Karpas-422 (cell line): ENCODE data around the gene LYST. TPM values are rescaled to one million over a fixed set of nuclear protein-coding genes. Genes with fewer than 3 reads are reported as not detected.
"Not testable (repeated sequence)": the region's sequence is repeated elsewhere in the genome, so short reads cannot be mapped to it uniquely, and the experiment has no call there.

Experiments
- DNase-seq: peaks from one replicate; pipeline ENCODE4 v3.0.0-alpha.2; 2015
- H2AFZ ChIP-seq: fragments of 200-600 bp; sonication (generic); 2 replicates; pipeline ENCODE4 v1.6.1; 2014; ENCODE audit warnings: antibody characterized with exemption, low read length, mixed read lengths
- H3K27ac ChIP-seq: fragments of 200-600 bp; sonication (generic); 2 replicates; pipeline ENCODE4 v1.5.1; 2014; ENCODE audit warnings: mild to moderate bottlenecking, low read length, moderate library complexity
- H3K27me3 ChIP-seq: fragments of 200-600 bp; sonication (generic); 2 replicates; pipeline ENCODE4 v1.6.1; 2014; ENCODE audit warnings: low read length, mixed read lengths
- H3K36me3 ChIP-seq: fragments of 200-600 bp; sonication (generic); 2 replicates; pipeline ENCODE4 v1.6.1; 2014; ENCODE audit warnings: low read length, mixed read lengths; ENCODE audit not compliant: insufficient read depth
- H3K4me1 ChIP-seq: fragments of 200-600 bp; sonication (generic); 2 replicates; pipeline ENCODE4 v1.6.1; 2014; ENCODE audit warnings: mild to moderate bottlenecking, low read length, mixed read lengths
- H3K4me2 ChIP-seq: fragments of 200-600 bp; sonication (generic); 2 replicates; pipeline ENCODE4 v1.6.1; 2014; ENCODE audit warnings: low read length, low read depth, mild to moderate bottlenecking; ENCODE audit not compliant: poor library complexity, severe bottlenecking
- H3K4me3 ChIP-seq: fragments of 200-600 bp; sonication (generic); 2 replicates; pipeline ENCODE4 v1.5.1; 2014; ENCODE audit warnings: mild to moderate bottlenecking, antibody characterized with exemption, low read length, mixed read lengths
- H3K79me2 ChIP-seq: fragments of 200-600 bp; sonication (generic); 2 replicates; pipeline ENCODE4 v1.6.1; 2014; ENCODE audit warnings: mild to moderate bottlenecking, low read length, mixed read lengths
- H3K9ac ChIP-seq: fragments of 200-600 bp; sonication (generic); 2 replicates; pipeline ENCODE4 v1.6.0; 2014; ENCODE audit warnings: low read length
- H3K9me2 ChIP-seq: fragments of 200-600 bp; sonication (generic), shearing (Covaris generic); replicated peaks from 2 replicates; pipeline ENCODE4 v1.6.0; 2014; ENCODE audit warnings: mild to moderate bottlenecking, low read length, moderate library complexity; ENCODE audit not compliant: insufficient read depth
- H3K9me3 ChIP-seq: fragments of 300-700, 200-600 bp; sonication (generic); 2 replicates; pipeline ENCODE4 v1.6.1; 2014; ENCODE audit warnings: low read length, mixed read lengths
- H4K20me1 ChIP-seq: fragments of 200-600 bp; sonication (generic); 2 replicates; pipeline ENCODE4 v1.6.1; 2014; ENCODE audit warnings: mild to moderate bottlenecking, antibody characterized with exemption, low read length, low read depth; ENCODE audit not compliant: insufficient read depth
- total RNA-seq: library from RNA; depleted of rRNA; stranded (reverse); fragments of >200 nt; shearing (Covaris generic); gene quantifications from 2 replicates; pipeline ENCODE4 v1.2.3, GENCODE V29; 2014; ENCODE audit warnings: low replicate concordance

LYST gene
- total RNA-seq, 1 experiment from 2014 or later = 7.8 TPM

- Histone ChIP-seq H4K20me1 (no peaks in the 10 kb centered on the region), H3K27ac (no peak overlapping the region), H3K9me3 (no peaks in the 10 kb centered on the region), H3K4me2 (no peak overlapping the region), H3K36me3 (no peaks in the 10 kb centered on the region), H3K4me1 (no peaks in the 10 kb centered on the region), H2AFZ (no peak overlapping the region), H3K79me2 (no peaks in the 10 kb centered on the region), H3K27me3 (no peaks in the 10 kb centered on the region), H3K4me3 (no peak overlapping the region), H3K9ac (no peak overlapping the region), H3K9me2 (no peaks in the 10 kb centered on the region)
- DNase-seq = peak; percentile 15
Observed at GRCh38 chr1:235857756-235858155, 8.9 kb downstream of the LYST start.

GRCh38 chr1:235855811-235856429 lies 10.8 kb downstream of the LYST start:
- Histone ChIP-seq H3K27me3 (no peaks in the 10 kb centered on the region), H3K79me2 (no peaks in the 10 kb centered on the region), H3K9ac (no peak overlapping the region), H3K9me2 (no peaks in the 10 kb centered on the region), H3K36me3 (no peaks in the 10 kb centered on the region), H3K4me1 (no peaks in the 10 kb centered on the region), H2AFZ (no peak overlapping the region), H3K9me3 (no peaks in the 10 kb centered on the region), H3K27ac (no peak overlapping the region), H3K4me3 (no peak overlapping the region), H4K20me1 (no peaks in the 10 kb centered on the region), H3K4me2 (no peak overlapping the region)
- DNase-seq = peak; percentile 15

- Histone ChIP-seq H3K9me3 (no peaks in the 10 kb centered on the region), H3K4me3 (no peak overlapping the region), H3K36me3 (no peaks in the 10 kb centered on the region), H3K9me2 (no peaks in the 10 kb centered on the region), H3K27me3 (no peaks in the 10 kb centered on the region), H3K4me2 (no peak overlapping the region), H3K79me2 (no peaks in the 10 kb centered on the region), H3K9ac (no peak overlapping the region), H4K20me1 (no peaks in the 10 kb centered on the region), H2AFZ (no peak overlapping the region), H3K27ac (no peak overlapping the region), H3K4me1 (no peaks in the 10 kb centered on the region)
- DNase-seq = no peak
Observed at GRCh38 chr1:235854347-235854746, 12.4 kb downstream of the LYST start.

GRCh38 chr1:235853653-235854052 lies 13.1 kb downstream of the LYST start:
- Histone ChIP-seq H4K20me1 (no peaks in the 10 kb centered on the region), H3K79me2 (no peaks in the 10 kb centered on the region), H3K27me3 (no peaks in the 10 kb centered on the region), H3K9me2 (no peaks in the 10 kb centered on the region), H3K27ac (no peak overlapping the region), H3K36me3 (no peaks in the 10 kb centered on the region), H3K9ac (no peak overlapping the region), H3K4me2 (no peak overlapping the region), H3K9me3 (no peaks in the 10 kb centered on the region), H2AFZ (no peak overlapping the region), H3K4me3 (no peak overlapping the region), H3K4me1 (no peaks in the 10 kb centered on the region)
- no peak for DNase-seq

- no peaks in the 10 kb centered on the region for H3K79me2 ChIP-seq
- no peak overlapping the region for H2AFZ ChIP-seq
Observed at GRCh38 chr1:235852887-235853286, 13.8 kb downstream of the LYST start.

GRCh38 chr1:235851939-235852338 lies 14.8 kb downstream of the LYST start:
- Histone ChIP-seq H3K27me3 (no peaks in the 10 kb centered on the region), H3K27ac (no peak overlapping the region), H3K9me2 (no peaks in the 10 kb centered on the region), H3K9ac (no peak overlapping the region), H2AFZ (no peak overlapping the region), H3K36me3 (no peaks in the 10 kb centered on the region), H4K20me1 (no peaks in the 10 kb centered on the region), H3K4me2 (no peak overlapping the region), H3K4me3 (no peak overlapping the region), H3K9me3 (no peaks in the 10 kb centered on the region), H3K4me1 (no peaks in the 10 kb centered on the region), H3K79me2 (no peaks in the 10 kb centered on the region)
- no peak for DNase-seq

More at GRCh38 chr1:235852887-235853286, 13.8 kb downstream of the LYST start:
- H3K27ac ChIP-seq = no peak overlapping the region
- no peaks in the 10 kb centered on the region for H3K27me3 ChIP-seq
- H3K4me3 ChIP-seq = no peak overlapping the region
- H3K4me1 ChIP-seq = no peaks in the 10 kb centered on the region
- H3K9me3 ChIP-seq = no peaks in the 10 kb centered on the region
- no peaks in the 10 kb centered on the region for H3K9me2 ChIP-seq
- no peaks in the 10 kb centered on the region for H3K36me3 ChIP-seq
- DNase-seq = no peak
- no peaks in the 10 kb centered on the region for H4K20me1 ChIP-seq
- no peak overlapping the region for H3K9ac ChIP-seq
- H3K4me2 ChIP-seq = no peak overlapping the region

GRCh38 chr1:235848251-235848650 lies 18.5 kb downstream of the LYST start:
- H3K4me1 ChIP-seq, H4K20me1 ChIP-seq, H3K36me3 ChIP-seq, H3K4me2 ChIP-seq, H3K79me2 ChIP-seq, H3K27ac ChIP-seq, H3K27me3 ChIP-seq, H3K4me3 ChIP-seq, H2AFZ ChIP-seq, H3K9me2 ChIP-seq, DNase-seq, H3K9me3 ChIP-seq, H3K9ac ChIP-seq: not testable (repeated sequence)

- not testable (repeated sequence) for H3K9me3 ChIP-seq, H3K9me2 ChIP-seq, H3K4me3 ChIP-seq, H3K27me3 ChIP-seq, H3K4me2 ChIP-seq, H3K9ac ChIP-seq, H3K27ac ChIP-seq, H3K36me3 ChIP-seq, H3K79me2 ChIP-seq, H4K20me1 ChIP-seq, H2AFZ ChIP-seq
- peaks cover 13% of the 10 kb centered on the region for H3K4me1 ChIP-seq
- peak; percentile 57 for DNase-seq
Observed at GRCh38 chr1:235845656-235846107, 21.0 kb downstream of the LYST start.
